Mucosa of rectum (tissue), 2 donors: ENCODE data around the gene MIB2.
"Not testable (repeated sequence)": the region's sequence is repeated elsewhere in the genome, so short reads cannot be mapped to it uniquely, and the experiment has no call there.

Experiments used
- H3K27ac ChIP-seq, 2 donors: one replicate each; pipeline ENCODE4 v1.7.0; 2013; ENCODE audit warnings: inconsistent platforms in 2 of 2, low read depth in 2 of 2, low read length in 2 of 2
- H3K27me3 ChIP-seq, 2 donors: one replicate each; pipeline ENCODE4 v1.7.0; 2013; ENCODE audit warnings: low read length in 2 of 2; ENCODE audit not compliant: control insufficient read depth in 2 of 2, insufficient read depth in 2 of 2
- H3K36me3 ChIP-seq, 2 donors: one replicate each; pipeline ENCODE4 v1.7.0; 2013; ENCODE audit warnings: low read length in 2 of 2; ENCODE audit not compliant: control insufficient read depth in 2 of 2, insufficient read depth in 2 of 2
- H3K4me1 ChIP-seq, 2 donors: one replicate each; pipeline ENCODE4 v1.7.0; 2013; ENCODE audit warnings: low read length in 2 of 2, mild to moderate bottlenecking in 1 of 2; ENCODE audit not compliant: control insufficient read depth in 2 of 2, insufficient read depth in 2 of 2
- H3K4me3 ChIP-seq, 2 donors: one replicate each; pipeline ENCODE4 v1.7.0; 2013; ENCODE audit warnings: low read length in 2 of 2
- H3K9ac ChIP-seq, 2 donors: one replicate each; pipeline ENCODE4 v1.7.0; 2013; ENCODE audit warnings: low read length in 2 of 2, low read depth in 1 of 2, mild to moderate bottlenecking in 1 of 2
- H3K9me3 ChIP-seq, 2 donors: one replicate each; pipeline ENCODE4 v1.7.0; 2013; ENCODE audit warnings: low read length in 2 of 2; ENCODE audit not compliant: control insufficient read depth in 2 of 2
- donor health status: healthy.
- donor health status: Normal muscosa, but diverticular disease.

MIB2 gene

GRCh38 chr1:1670866-1671265 lies 55.6 kb downstream of the MIB2 start:
- Histone ChIP-seq H3K9me3 (no peaks in the 10 kb centered on the region), H3K27me3 (no peaks in the 10 kb centered on the region), H3K36me3 (peaks cover 20 to 34% of the 10 kb centered on the region in 2 donors), H3K9ac (no peak overlapping the region), H3K4me1 (no peaks in the 10 kb centered on the region), H3K27ac (no peak overlapping the region), H3K4me3 (no peak overlapping the region)

DNA sequence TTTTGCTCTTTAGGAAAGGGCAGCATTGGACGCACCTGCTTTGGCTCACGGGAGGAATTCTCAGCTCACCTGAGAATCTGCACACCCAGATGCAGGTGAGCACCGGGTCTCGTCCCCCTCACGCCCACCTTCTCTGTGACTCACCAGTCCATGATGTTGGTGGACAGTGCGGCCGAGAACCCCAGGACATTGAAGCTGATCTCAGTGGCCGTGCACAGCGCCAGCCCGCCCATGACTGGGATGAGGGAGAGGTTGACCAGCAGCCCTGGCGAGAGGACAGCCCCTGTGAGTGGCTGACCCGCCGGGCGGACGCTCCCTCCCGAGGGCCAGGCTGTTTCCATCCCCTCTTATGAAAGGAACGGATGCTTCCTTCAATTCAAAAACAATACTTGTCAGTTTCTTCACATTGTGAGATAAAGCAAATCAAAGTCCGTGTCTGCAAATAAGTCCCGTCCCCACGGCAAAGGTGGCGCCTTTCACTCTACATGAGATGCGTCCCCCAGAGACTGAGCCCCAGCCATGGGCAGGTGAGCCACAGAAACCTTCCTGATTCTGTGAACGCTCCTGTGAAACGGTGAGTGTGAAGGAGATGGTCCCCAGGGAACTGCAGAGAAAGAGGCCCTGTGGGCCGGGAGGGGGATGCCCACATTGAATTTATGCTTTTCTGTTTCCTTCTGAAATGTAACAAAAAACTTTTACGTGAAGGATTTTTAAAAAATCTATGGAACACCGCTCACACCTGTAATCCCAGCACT lies 56.2 kb downstream of the MIB2 start:
- no peaks in the 10 kb centered on the region for H3K27me3 ChIP-seq
- H3K9ac ChIP-seq, result no peak overlapping the region
- no peaks in the 10 kb centered on the region for H3K4me1 ChIP-seq
- no peak overlapping the region for H3K4me3 ChIP-seq
- no peak overlapping the region for H3K27ac ChIP-seq
- peaks cover 13 to 28% of the 10 kb centered on the region in 2 donors for H3K36me3 ChIP-seq
- no peaks in the 10 kb centered on the region for H3K9me3 ChIP-seq

DNA sequence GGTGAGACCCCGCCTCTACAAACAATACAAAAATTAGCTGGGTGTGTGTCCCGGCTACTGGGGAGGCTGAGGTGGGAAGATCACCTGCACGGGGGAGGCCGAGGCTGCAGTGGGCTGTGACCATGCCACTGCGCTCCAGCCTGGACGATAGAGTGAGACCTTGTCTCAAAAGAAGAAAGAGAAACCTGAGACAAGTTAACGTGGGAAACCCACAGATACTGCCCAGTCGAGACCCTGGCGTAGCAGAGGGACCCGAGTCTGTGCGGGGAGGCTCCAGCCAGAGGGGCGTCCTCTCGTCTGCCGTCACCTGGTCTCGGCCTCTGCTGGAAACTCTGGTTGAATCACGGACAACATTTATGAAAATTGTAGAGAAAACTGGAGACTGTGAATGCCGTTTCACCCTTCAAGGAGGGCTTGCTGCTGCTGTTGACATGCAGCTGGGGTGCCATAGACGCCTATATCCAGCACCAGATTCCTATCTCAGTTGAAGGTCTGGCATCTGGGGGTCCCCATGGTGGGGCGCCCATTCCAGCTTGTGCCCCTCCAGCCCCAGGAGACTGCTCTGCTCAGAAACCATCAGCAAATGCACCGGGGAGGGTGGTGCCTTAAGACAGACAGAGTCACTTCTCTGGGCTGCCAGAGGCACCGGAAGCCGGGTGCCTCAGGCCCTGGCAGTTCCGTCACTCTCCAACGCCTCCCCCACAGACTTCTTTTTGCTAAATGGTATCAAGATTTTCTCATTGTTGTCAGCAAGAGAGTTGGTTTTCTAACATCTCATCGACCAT lies 57.1 kb downstream of the MIB2 start:
- Histone ChIP-seq H3K9ac (no peak overlapping the region), H3K27me3 (no peaks in the 10 kb centered on the region), H3K4me3 (no peak overlapping the region), H3K4me1 (no peaks in the 10 kb centered on the region), H3K36me3 (peaks cover 13 to 28% of the 10 kb centered on the region in 2 donors), H3K9me3 (no peaks in the 10 kb centered on the region), H3K27ac (no peak overlapping the region)

DNA sequence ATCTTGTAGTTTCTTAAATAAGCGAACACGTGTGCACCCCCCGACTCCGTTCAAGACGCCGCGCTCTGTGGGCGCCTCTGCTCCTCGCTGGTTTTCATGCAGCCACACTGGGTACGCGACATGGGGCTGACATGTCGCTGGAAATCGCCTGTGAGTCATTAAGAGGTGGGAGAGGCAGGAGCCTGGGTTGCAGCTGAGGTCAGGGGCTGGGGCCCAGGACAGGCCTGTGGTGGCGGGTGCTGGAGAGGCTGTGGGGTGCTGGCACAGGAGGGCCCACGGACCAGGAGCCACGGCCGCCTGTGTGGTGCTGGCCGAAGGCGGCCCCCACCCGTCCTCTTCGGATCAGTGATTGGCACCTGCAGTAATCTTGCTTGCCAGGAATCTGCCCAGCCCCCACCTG lies 59.5 kb downstream of the MIB2 start:
- not testable (repeated sequence) for H3K27ac ChIP-seq, H3K4me3 ChIP-seq, H3K9me3 ChIP-seq, H3K27me3 ChIP-seq, H3K9ac ChIP-seq
- Histone ChIP-seq H3K4me1 (peaks cover 19 to 21% of the 10 kb centered on the region in 2 donors), H3K36me3 (peaks cover 11 to 20% of the 10 kb centered on the region in 2 donors)

DNA sequence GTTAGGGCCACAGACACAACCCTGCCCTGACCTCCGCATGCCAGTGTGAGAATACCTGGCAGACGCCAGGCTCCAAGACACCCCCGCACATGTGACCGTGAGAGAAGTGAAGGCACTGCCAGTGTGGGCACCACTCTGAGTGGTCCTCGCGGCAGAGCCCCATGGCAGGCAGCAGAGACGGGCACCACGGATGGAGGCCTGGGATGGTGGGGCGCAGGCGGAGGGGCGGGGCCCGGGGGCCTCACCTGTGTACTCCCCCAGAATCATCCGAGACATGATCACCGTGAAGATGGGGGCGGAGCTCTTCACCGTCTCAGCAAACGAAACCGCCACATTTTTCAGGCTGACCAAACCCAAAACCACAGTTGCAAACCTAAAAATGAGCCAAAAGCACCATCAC lies 59.9 kb downstream of the MIB2 start:
- not testable (repeated sequence) for H3K27ac ChIP-seq, H3K4me3 ChIP-seq, H3K9ac ChIP-seq, H3K27me3 ChIP-seq, H3K9me3 ChIP-seq
- H3K4me1 ChIP-seq, result peaks cover 19 to 21% of the 10 kb centered on the region in 2 donors
- peaks cover 11 to 20% of the 10 kb centered on the region in 2 donors for H3K36me3 ChIP-seq

- H3K27me3 ChIP-seq, H3K9me3 ChIP-seq, H3K9ac ChIP-seq, H3K4me3 ChIP-seq, H3K27ac ChIP-seq: not testable (repeated sequence)
- H3K4me1 ChIP-seq, result peaks cover 22 to 23% of the 10 kb centered on the region in 2 donors
- H3K36me3 ChIP-seq, result peaks cover 10 to 15% of the 10 kb centered on the region in 2 donors
Measured at GRCh38 chr1:1676087-1676486, 60.8 kb downstream of the MIB2 start.

DNA sequence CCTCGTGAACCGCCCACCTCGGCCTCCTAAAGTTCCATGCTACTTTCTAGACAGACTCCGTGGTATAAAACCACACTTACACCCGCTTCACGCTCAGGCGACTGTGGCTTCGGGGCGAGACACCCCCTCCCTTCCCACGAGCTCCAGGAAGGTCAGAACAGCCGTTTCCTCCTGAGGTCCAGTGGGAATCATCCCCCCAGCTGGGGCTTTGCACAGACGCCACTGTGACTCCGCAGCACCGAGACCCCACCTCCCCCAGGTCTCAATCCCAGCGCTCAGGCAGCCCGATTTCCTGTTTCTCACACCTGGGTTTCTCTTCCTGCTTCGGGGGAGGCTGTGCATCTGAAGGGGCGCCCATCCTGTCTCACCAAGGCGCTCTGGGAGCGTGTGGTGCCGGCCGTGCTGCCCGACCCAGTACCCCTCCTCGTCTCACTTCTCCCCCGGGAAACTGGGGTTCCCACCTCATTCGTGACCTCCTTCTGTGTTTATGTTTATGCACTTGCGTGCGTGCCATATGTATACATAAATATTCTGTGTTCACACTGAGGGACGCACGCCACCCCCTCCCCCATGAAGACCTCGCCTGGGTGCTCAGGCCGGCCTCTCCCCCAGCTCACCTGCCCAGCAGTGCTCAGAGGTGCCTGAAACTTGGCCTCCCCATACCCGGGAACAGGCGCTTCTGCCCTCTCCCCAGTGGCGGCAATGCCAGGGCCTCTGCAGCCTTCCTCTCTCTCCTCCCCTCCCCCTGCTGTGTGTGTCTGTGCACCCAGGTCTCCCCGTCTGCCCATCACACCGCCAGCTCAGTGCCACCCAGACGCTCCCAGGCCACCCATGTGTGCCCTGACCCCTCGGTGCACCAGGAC lies 62.6 kb downstream of the MIB2 start:
- H3K9me3 ChIP-seq, result no peaks in the 10 kb centered on the region
- H3K4me3 ChIP-seq, result peak overlapping the region; percentile 55 to 57
- no peaks in the 10 kb centered on the region for H3K27me3 ChIP-seq
- H3K9ac ChIP-seq, result peak overlapping the region; percentile 48 to 59
- H3K27ac ChIP-seq, result peak overlapping the region; percentile 90 to 92
- peaks cover 0 to 10% of the 10 kb centered on the region in 2 donors for H3K36me3 ChIP-seq
- H3K4me1 ChIP-seq, result peaks cover 22 to 23% of the 10 kb centered on the region in 2 donors

- peaks cover 0 to 14% of the 10 kb centered on the region in 2 donors for H3K36me3 ChIP-seq
- H3K4me1 ChIP-seq, result peaks cover 22 to 23% of the 10 kb centered on the region in 2 donors
- H3K27ac ChIP-seq, result peak overlapping the region; percentile 90 to 92
- no peaks in the 10 kb centered on the region for H3K9me3 ChIP-seq
- no peaks in the 10 kb centered on the region for H3K27me3 ChIP-seq
- peak overlapping the region; percentile 55 to 57 for H3K4me3 ChIP-seq
- peak overlapping the region; percentile 48 to 59 for H3K9ac ChIP-seq
Measured at GRCh38 chr1:1678581-1679380, 63.5 kb downstream of the MIB2 start.
